Measurements from ENCODE around the gene ITPR3. TPM values are rescaled to one million over a fixed set of nuclear protein-coding genes. Genes with fewer than 3 reads are reported as not detected.

The ITPR3 gene
- polyA plus RNA-seq, 1 donor from 2014 or later: 6.7 TPM

GRCh38 chr6:33671744-33672072, 50.6 kb downstream of the ITPR3 start:
- Mint-ChIP-seq H3K4me1 (peaks cover 0 to 17% (median 12%) of the 10 kb centered on the region in 3 donors), H3K27me3 (no peaks in the 10 kb centered on the region), H3K4me3 (no peak overlapping the region), H3K27ac (no peak overlapping the region), H3K9me3 (no peaks in the 10 kb centered on the region), H3K36me3 (peaks cover 14% of the 10 kb centered on the region)

- Mint-ChIP-seq H3K27ac (no peak overlapping the region), H3K36me3 (peaks cover 14% of the 10 kb centered on the region), H3K9me3 (no peaks in the 10 kb centered on the region), H3K4me1 (peaks cover 0 to 17% (median 12%) of the 10 kb centered on the region in 3 donors), H3K27me3 (no peaks in the 10 kb centered on the region), H3K4me3 (no peak overlapping the region)
Measured at GRCh38 chr6:33672808-33673207, 51.7 kb downstream of the ITPR3 start.

GRCh38 chr6:33673851-33674250, 52.7 kb downstream of the ITPR3 start:
- no peak overlapping the region for H3K4me3 Mint-ChIP-seq
- H3K9me3 Mint-ChIP-seq: no peaks in the 10 kb centered on the region
- H3K27me3 Mint-ChIP-seq: no peaks in the 10 kb centered on the region
- H3K27ac Mint-ChIP-seq: peak overlapping the region in 1 of 3 donors; percentile 66
- peaks cover 0 to 10% (median 6%) of the 10 kb centered on the region in 3 donors for H3K4me1 Mint-ChIP-seq
- peaks cover 8% of the 10 kb centered on the region for H3K36me3 Mint-ChIP-seq

GRCh38 chr6:33675968-33676367, 54.8 kb downstream of the ITPR3 start:
- Mint-ChIP-seq H3K27me3 (no peaks in the 10 kb centered on the region), H3K4me1 (peaks cover 0 to 2% (median 0%) of the 10 kb centered on the region in 3 donors), H3K27ac (peak overlapping the region in 1 of 3 donors; percentile 57), H3K9me3 (no peaks in the 10 kb centered on the region), H3K36me3 (peaks cover 5% of the 10 kb centered on the region), H3K4me3 (no peak overlapping the region)

GRCh38 chr6:33676416-33677142, 55.5 kb downstream of the ITPR3 start:
- Mint-ChIP-seq H3K9me3 (no peaks in the 10 kb centered on the region), H3K4me1 (peaks cover 0 to 2% (median 0%) of the 10 kb centered on the region in 3 donors), H3K27me3 (no peaks in the 10 kb centered on the region), H3K36me3 (peaks cover 5% of the 10 kb centered on the region), H3K4me3 (no peak overlapping the region), H3K27ac (peak overlapping the region in 2 of 3 donors; percentile 23 to 57)

DNA sequence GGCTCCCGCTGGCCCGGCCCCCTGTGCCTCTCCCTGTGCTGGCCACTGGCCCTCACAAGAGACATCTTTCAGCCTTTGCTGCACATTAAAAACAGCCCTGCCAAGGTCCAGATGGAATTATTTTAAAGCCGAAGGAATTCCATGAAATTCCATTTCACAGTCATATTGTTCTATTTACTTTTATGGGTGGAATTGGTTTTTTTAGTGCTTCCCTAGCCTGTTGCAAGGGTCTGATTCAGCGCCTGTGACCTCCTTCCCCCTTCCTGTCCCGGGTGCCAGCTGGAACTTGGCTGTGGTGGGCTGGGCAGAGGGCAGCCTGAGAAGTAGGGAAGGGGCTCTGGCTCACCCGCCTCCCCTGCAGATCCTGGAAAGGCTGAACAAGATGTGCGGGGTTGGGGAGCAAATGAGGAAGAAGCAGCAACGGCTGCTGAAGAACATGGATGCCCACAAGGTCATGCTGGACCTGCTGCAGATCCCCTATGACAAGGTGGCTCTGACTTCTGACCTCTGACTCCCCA, 56.1 kb downstream of the ITPR3 start:
- H3K27ac Mint-ChIP-seq: no peak overlapping the region
- H3K36me3 Mint-ChIP-seq: peaks cover 5% of the 10 kb centered on the region

GRCh38 chr6:33677689-33678088, 56.6 kb downstream of the ITPR3 start:
- Mint-ChIP-seq H3K36me3 (peaks cover 5% of the 10 kb centered on the region), H3K4me3 (no peak overlapping the region), H3K27ac (peak overlapping the region in 2 of 3 donors; percentile 18 to 19), H3K4me1 (peaks cover 0 to 2% (median 0%) of the 10 kb centered on the region in 3 donors), H3K9me3 (no peaks in the 10 kb centered on the region), H3K27me3 (no peaks in the 10 kb centered on the region)

More for the DNA sequence above, 56.1 kb downstream of the ITPR3 start:
- Mint-ChIP-seq H3K9me3 (no peaks in the 10 kb centered on the region), H3K4me1 (peaks cover 0 to 2% (median 0%) of the 10 kb centered on the region in 3 donors), H3K27me3 (no peaks in the 10 kb centered on the region), H3K4me3 (no peak overlapping the region)

GRCh38 chr6:33678233-33678931, 57.3 kb downstream of the ITPR3 start:
- Mint-ChIP-seq H3K36me3 (peaks cover 5% of the 10 kb centered on the region), H3K4me3 (no peak overlapping the region), H3K27me3 (no peaks in the 10 kb centered on the region)

DNA sequence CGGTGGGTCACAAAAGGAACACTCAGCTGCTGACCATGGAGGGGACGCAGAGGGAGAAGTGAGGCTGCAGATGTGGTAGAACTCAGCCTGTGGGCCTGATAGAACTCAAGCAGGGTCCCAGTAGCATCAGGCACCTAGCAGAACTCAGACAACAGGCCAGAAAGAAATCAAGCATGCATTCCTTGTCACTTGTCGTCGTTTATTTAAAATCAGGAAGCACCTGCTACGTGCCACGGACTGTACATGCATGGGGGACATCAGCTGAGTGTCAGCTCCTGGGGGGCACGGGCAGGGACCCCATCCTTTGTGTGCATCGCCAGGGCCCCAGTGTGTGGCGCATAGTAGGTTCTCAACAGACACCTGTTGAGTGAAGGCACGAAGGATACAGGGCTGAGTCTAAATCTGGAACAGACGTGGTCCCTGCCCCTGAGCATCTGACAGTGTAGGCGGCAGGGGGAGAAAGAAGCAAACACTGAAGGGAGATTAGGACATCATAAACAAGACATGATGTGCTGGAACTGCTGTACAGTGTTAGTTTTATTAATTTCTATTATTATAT, 57.9 kb downstream of the ITPR3 start:
- Mint-ChIP-seq H3K27ac (no peak overlapping the region), H3K27me3 (no peaks in the 10 kb centered on the region), H3K4me1 (no peaks in the 10 kb centered on the region), H3K36me3 (peaks cover 6% of the 10 kb centered on the region), H3K4me3 (no peak overlapping the region), H3K9me3 (no peaks in the 10 kb centered on the region)

More at GRCh38 chr6:33678233-33678931, 57.3 kb downstream of the ITPR3 start:
- Mint-ChIP-seq H3K4me1 (peaks cover 0 to 2% (median 0%) of the 10 kb centered on the region in 3 donors), H3K9me3 (no peaks in the 10 kb centered on the region), H3K27ac (peak overlapping the region in 1 of 3 donors; percentile 18)

DNA sequence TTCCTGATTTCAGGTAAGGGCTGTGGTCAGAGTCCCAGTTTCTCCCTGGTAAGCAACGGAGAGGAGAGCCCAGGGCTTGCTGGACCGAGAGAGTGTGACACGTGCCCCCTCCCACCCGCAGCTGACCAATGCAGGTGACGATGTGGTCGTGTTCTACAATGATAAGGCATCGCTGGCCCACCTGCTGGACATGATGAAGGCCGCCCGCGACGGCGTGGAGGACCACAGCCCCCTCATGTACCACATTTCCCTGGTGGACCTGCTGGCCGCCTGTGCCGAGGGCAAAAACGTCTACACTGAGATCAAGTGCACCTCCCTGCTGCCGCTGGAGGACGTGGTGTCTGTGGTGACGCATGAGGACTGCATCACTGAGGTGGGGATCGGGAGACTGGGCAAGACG, 58.6 kb downstream of the ITPR3 start:
- no peaks in the 10 kb centered on the region for H3K9me3 Mint-ChIP-seq
- H3K27ac Mint-ChIP-seq: no peak overlapping the region
- H3K4me3 Mint-ChIP-seq: no peak overlapping the region
- no peaks in the 10 kb centered on the region for H3K4me1 Mint-ChIP-seq
- no peaks in the 10 kb centered on the region for H3K27me3 Mint-ChIP-seq
- peaks cover 5% of the 10 kb centered on the region for H3K36me3 Mint-ChIP-seq

- Mint-ChIP-seq H3K9me3 (no peaks in the 10 kb centered on the region), H3K27ac (peak overlapping the region in 2 of 3 donors; percentile 42 to 81), H3K4me1 (no peaks in the 10 kb centered on the region), H3K36me3 (peaks cover 9% of the 10 kb centered on the region), H3K4me3 (no peak overlapping the region), H3K27me3 (no peaks in the 10 kb centered on the region)
Measured at GRCh38 chr6:33682341-33682740, 61.2 kb downstream of the ITPR3 start.

DNA sequence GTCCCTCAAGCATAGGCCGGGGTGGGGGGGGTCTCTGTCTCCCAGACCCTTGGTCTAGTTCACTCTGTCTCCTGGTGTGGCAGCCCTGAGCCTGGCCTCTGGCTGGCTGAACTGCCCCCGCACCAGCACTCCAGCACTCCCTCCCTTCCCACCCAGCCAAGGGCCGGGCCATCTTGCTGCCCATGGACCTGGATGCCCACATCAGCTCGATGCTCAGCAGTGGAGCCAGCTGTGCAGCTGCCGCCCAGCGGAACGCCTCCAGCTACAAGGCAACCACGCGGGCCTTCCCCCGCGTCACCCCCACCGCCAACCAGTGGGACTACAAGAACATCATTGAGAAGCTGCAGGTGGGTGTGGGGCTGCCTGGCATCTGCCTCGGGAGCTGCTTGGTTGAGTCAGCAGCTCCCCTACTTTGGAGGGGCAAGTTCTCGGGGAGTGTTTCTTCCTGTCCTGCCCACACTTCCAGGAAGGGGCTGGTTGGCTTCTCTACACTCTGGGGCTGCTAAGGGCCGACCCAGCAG, 62.0 kb downstream of the ITPR3 start:
- Mint-ChIP-seq H3K27ac (peak overlapping the region in 2 of 3 donors; percentile 42 to 81), H3K36me3 (peaks cover 9% of the 10 kb centered on the region), H3K4me3 (no peak overlapping the region), H3K27me3 (no peaks in the 10 kb centered on the region), H3K9me3 (no peaks in the 10 kb centered on the region), H3K4me1 (no peaks in the 10 kb centered on the region)

DNA sequence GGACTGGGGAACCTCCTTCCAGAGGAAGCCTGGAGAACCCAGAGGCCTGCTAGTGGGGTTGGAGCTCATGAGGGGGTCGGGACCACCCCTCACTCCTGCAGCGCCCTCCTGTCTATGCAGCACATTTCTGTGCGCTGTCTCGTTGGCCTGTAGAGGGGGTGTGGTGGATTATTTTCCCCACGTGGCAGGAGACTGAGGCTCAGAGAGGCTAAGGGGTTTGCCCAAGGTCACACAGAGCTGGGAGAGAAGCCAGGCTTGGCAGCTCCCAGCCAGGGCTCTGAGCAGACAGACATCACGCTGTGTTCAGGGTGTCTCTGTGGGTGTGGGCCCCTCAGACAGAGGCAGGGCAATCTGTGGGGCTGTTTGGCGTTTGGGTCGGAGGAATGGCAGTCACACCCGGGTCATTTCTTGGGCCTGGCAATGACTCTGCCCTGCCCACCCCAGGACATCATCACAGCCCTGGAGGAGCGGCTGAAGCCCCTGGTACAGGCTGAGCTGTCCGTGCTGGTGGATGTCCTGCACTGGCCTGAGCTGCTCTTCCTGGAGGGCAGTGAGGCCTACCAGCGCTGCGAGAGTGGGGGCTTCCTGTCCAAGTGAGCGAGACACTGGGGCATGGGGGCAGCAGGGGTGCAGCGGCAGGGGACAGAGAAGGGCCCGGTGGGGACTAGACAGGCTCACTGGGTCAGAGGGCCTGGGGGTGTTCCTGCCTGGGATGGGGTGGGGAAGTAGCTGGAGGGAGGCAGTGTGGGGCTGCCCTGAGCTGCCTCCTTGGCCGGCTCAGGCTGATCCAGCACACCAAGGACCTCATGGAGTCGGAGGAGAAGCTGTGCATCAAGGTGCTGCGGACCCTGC, 62.7 kb downstream of the ITPR3 start:
- Mint-ChIP-seq H3K27me3 (no peaks in the 10 kb centered on the region), H3K27ac (no peak overlapping the region), H3K36me3 (peaks cover 11% of the 10 kb centered on the region), H3K4me1 (no peaks in the 10 kb centered on the region), H3K4me3 (no peak overlapping the region), H3K9me3 (no peaks in the 10 kb centered on the region)

DNA sequence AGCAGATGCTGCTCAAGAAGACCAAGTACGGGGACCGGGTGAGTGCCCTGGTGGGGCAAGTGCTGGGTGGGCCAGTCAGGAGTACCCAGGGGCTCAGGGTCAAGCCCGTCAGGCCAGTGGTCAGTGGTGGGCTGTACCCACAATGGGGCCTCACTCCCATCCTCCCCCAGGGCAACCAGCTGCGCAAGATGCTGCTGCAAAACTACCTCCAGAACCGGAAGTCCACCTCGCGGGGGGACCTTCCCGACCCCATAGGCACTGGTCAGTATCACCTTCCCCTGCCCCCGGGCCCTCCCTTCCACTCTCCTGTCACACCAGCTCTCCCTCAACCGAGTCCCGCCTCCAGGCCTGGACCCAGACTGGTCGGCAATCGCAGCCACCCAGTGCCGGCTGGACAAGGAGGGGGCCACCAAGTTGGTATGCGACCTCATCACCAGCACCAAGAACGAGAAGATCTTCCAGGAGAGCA, 63.3 kb downstream of the ITPR3 start:
- Mint-ChIP-seq H3K9me3 (no peaks in the 10 kb centered on the region), H3K27me3 (no peaks in the 10 kb centered on the region), H3K36me3 (peaks cover 10% of the 10 kb centered on the region), H3K4me3 (no peak overlapping the region), H3K4me1 (peaks cover 0 to under 1% (median 0%) of the 10 kb centered on the region in 3 donors), H3K27ac (no peak overlapping the region)
